ENCODE data around the gene FMN2.

FMN2 gene

GRCh38 chr1:240134596-240134995, 42.9 kb downstream of the FMN2 start:
- H3K36me3 ChIP-seq (ENCODE audit: control insufficient read depth in 4 of 4, insufficient read depth in 4 of 4, low read length in 3 of 4), result no peaks in the 10 kb centered on the region
- peaks cover 0 to 16% (median 0%) of the 10 kb centered on the region in 5 experiments for H3K27me3 ChIP-seq (replicated peaks in 2 of 5; ENCODE audit: control insufficient read depth in 4 of 5, insufficient read depth in 5 of 5, low read length in 4 of 5)
- ChIA-PET POLR2A (no interaction called here), CTCF (interaction anchor here (2.0 kb wide), 1 partner anchor 15 kb away, joined by 4 read pairs; no protein-coding TSS in a partner anchor)
- DNase-seq, result no peak
- H3K4me1 ChIP-seq (ENCODE audit: control extremely low read depth in 1 of 4, control insufficient read depth in 4 of 4, insufficient read depth in 4 of 4, low read length in 3 of 4), result no peaks in the 10 kb centered on the region
- H3K4me3 ChIP-seq (ENCODE audit: control insufficient read depth in 1 of 7, extremely low read depth in 1 of 7, insufficient read depth in 4 of 7, low read depth in 2 of 7, low read length in 6 of 7), result no peak overlapping the region
- H3K9me3 ChIP-seq (ENCODE audit: control extremely low read depth in 1 of 5, control insufficient read depth in 4 of 5, insufficient read depth in 2 of 5, low read depth in 1 of 5, low read length in 4 of 5), result no peaks in the 10 kb centered on the region
- no peak overlapping the region for H3K27ac ChIP-seq (ENCODE audit: insufficient read depth in 1 of 2, low read depth in 1 of 2, low read length in 2 of 2, poor library complexity in 1 of 2, severe bottlenecking in 2 of 2)
- WGBS (ENCODE audit: insufficient coverage), result 100% methylated on average over 2 of the region's 2 CpGs

GRCh38 chr1:240136402-240136801, 44.7 kb downstream of the FMN2 start:
- H3K4me1 ChIP-seq (ENCODE audit: control extremely low read depth in 1 of 4, control insufficient read depth in 4 of 4, insufficient read depth in 4 of 4, low read length in 3 of 4), result no peaks in the 10 kb centered on the region
- no peaks in the 10 kb centered on the region for H3K36me3 ChIP-seq (ENCODE audit: control insufficient read depth in 4 of 4, insufficient read depth in 4 of 4, low read length in 3 of 4)
- H3K27ac ChIP-seq (ENCODE audit: insufficient read depth in 1 of 2, low read depth in 1 of 2, low read length in 2 of 2, poor library complexity in 1 of 2, severe bottlenecking in 2 of 2), result no peak overlapping the region
- 80% methylated on average over 1 of the region's 3 CpGs for WGBS (ENCODE audit: insufficient coverage)
- peaks cover 0 to 20% (median 0%) of the 10 kb centered on the region in 5 experiments for H3K27me3 ChIP-seq (replicated peaks in 2 of 5; ENCODE audit: control insufficient read depth in 4 of 5, insufficient read depth in 5 of 5, low read length in 4 of 5)
- no peak overlapping the region for H3K4me3 ChIP-seq (ENCODE audit: control insufficient read depth in 1 of 7, extremely low read depth in 1 of 7, insufficient read depth in 4 of 7, low read depth in 2 of 7, low read length in 6 of 7)
- no peaks in the 10 kb centered on the region for H3K9me3 ChIP-seq (ENCODE audit: control extremely low read depth in 1 of 5, control insufficient read depth in 4 of 5, insufficient read depth in 2 of 5, low read depth in 1 of 5, low read length in 4 of 5)
- DNase-seq, result no peak
- POLR2A ChIA-PET, result no interaction called here
- CTCF ChIA-PET, result no interaction called here

- no peaks in the 10 kb centered on the region for H3K9me3 ChIP-seq (ENCODE audit: control extremely low read depth in 1 of 5, control insufficient read depth in 4 of 5, insufficient read depth in 2 of 5, low read depth in 1 of 5, low read length in 4 of 5)
- no peak overlapping the region for H3K4me3 ChIP-seq (ENCODE audit: control insufficient read depth in 1 of 7, extremely low read depth in 1 of 7, insufficient read depth in 4 of 7, low read depth in 2 of 7, low read length in 6 of 7)
- no peaks in the 10 kb centered on the region for H3K36me3 ChIP-seq (ENCODE audit: control insufficient read depth in 4 of 4, insufficient read depth in 4 of 4, low read length in 3 of 4)
- no peak for DNase-seq
- no peaks in the 10 kb centered on the region for H3K4me1 ChIP-seq (ENCODE audit: control extremely low read depth in 1 of 4, control insufficient read depth in 4 of 4, insufficient read depth in 4 of 4, low read length in 3 of 4)
- peaks cover 0 to 12% (median 0%) of the 10 kb centered on the region in 5 experiments for H3K27me3 ChIP-seq (replicated peaks in 2 of 5; ENCODE audit: control insufficient read depth in 4 of 5, insufficient read depth in 5 of 5, low read length in 4 of 5)
- H3K27ac ChIP-seq (ENCODE audit: insufficient read depth in 1 of 2, low read depth in 1 of 2, low read length in 2 of 2, poor library complexity in 1 of 2, severe bottlenecking in 2 of 2), result no peak overlapping the region
- 56% methylated on average over 2 of the region's 4 CpGs for WGBS (ENCODE audit: insufficient coverage)
- ChIA-PET CTCF (no interaction called here), POLR2A (no interaction called here)
Measured at GRCh38 chr1:240138867-240139266, 47.2 kb downstream of the FMN2 start.

GRCh38 chr1:240139511-240139910, 47.8 kb downstream of the FMN2 start:
- H3K9me3 ChIP-seq (ENCODE audit: control extremely low read depth in 1 of 5, control insufficient read depth in 4 of 5, insufficient read depth in 2 of 5, low read depth in 1 of 5, low read length in 4 of 5), result no peaks in the 10 kb centered on the region
- no peaks in the 10 kb centered on the region for H3K4me1 ChIP-seq (ENCODE audit: control extremely low read depth in 1 of 4, control insufficient read depth in 4 of 4, insufficient read depth in 4 of 4, low read length in 3 of 4)
- H3K27ac ChIP-seq (ENCODE audit: insufficient read depth in 1 of 2, low read depth in 1 of 2, low read length in 2 of 2, poor library complexity in 1 of 2, severe bottlenecking in 2 of 2), result no peak overlapping the region
- CTCF ChIA-PET, result interaction anchor here (0.6 kb wide), 1 partner anchor 114 kb away, joined by 3 read pairs; no protein-coding TSS in a partner anchor
- H3K27me3 ChIP-seq (replicated peaks in 2 of 5; ENCODE audit: control insufficient read depth in 4 of 5, insufficient read depth in 5 of 5, low read length in 4 of 5), result peaks cover 0 to 10% (median 0%) of the 10 kb centered on the region in 5 experiments
- POLR2A ChIA-PET, result no interaction called here
- H3K36me3 ChIP-seq (ENCODE audit: control insufficient read depth in 4 of 4, insufficient read depth in 4 of 4, low read length in 3 of 4), result no peaks in the 10 kb centered on the region
- WGBS (ENCODE audit: insufficient coverage), result 95% methylated on average over 5 of the region's 5 CpGs
- no peak for DNase-seq
- H3K4me3 ChIP-seq (ENCODE audit: control insufficient read depth in 1 of 7, extremely low read depth in 1 of 7, insufficient read depth in 4 of 7, low read depth in 2 of 7, low read length in 6 of 7), result no peak overlapping the region

GRCh38 chr1:240145120-240145519, 53.4 kb downstream of the FMN2 start:
- WGBS (ENCODE audit: insufficient coverage), result 95% methylated on average over 5 of the region's 14 CpGs
- H3K4me1 ChIP-seq (ENCODE audit: control extremely low read depth in 1 of 4, control insufficient read depth in 4 of 4, insufficient read depth in 4 of 4, low read length in 3 of 4), result no peaks in the 10 kb centered on the region
- no peaks in the 10 kb centered on the region for H3K36me3 ChIP-seq (ENCODE audit: control insufficient read depth in 4 of 4, insufficient read depth in 4 of 4, low read length in 3 of 4)
- peaks cover 0 to 3% (median 0%) of the 10 kb centered on the region in 5 experiments for H3K27me3 ChIP-seq (replicated peaks in 2 of 5; ENCODE audit: control insufficient read depth in 4 of 5, insufficient read depth in 5 of 5, low read length in 4 of 5)
- DNase-seq, result no peak
- H3K27ac ChIP-seq (ENCODE audit: insufficient read depth in 1 of 2, low read depth in 1 of 2, low read length in 2 of 2, poor library complexity in 1 of 2, severe bottlenecking in 2 of 2), result no peak overlapping the region
- H3K4me3 ChIP-seq (ENCODE audit: control insufficient read depth in 1 of 7, extremely low read depth in 1 of 7, insufficient read depth in 4 of 7, low read depth in 2 of 7, low read length in 6 of 7), result no peak overlapping the region
- H3K9me3 ChIP-seq (ENCODE audit: control extremely low read depth in 1 of 5, control insufficient read depth in 4 of 5, insufficient read depth in 2 of 5, low read depth in 1 of 5, low read length in 4 of 5), result no peaks in the 10 kb centered on the region
- POLR2A ChIA-PET, result no interaction called here
- CTCF ChIA-PET, result no interaction called here

GRCh38 chr1:240148333-240148732, 56.6 kb downstream of the FMN2 start:
- 100% methylated on average over 2 of the region's 2 CpGs for WGBS (ENCODE audit: insufficient coverage)
- Histone ChIP-seq H3K27me3 (replicated peaks in 2 of 5; ENCODE audit: control insufficient read depth in 4 of 5, insufficient read depth in 5 of 5, low read length in 4 of 5) (peaks cover 0 to 3% (median 0%) of the 10 kb centered on the region in 5 experiments), H3K4me3 (ENCODE audit: control insufficient read depth in 1 of 7, extremely low read depth in 1 of 7, insufficient read depth in 4 of 7, low read depth in 2 of 7, low read length in 6 of 7) (no peak overlapping the region), H3K9me3 (ENCODE audit: control extremely low read depth in 1 of 5, control insufficient read depth in 4 of 5, insufficient read depth in 2 of 5, low read depth in 1 of 5, low read length in 4 of 5) (no peaks in the 10 kb centered on the region), H3K4me1 (ENCODE audit: control extremely low read depth in 1 of 4, control insufficient read depth in 4 of 4, insufficient read depth in 4 of 4, low read length in 3 of 4) (peaks cover 0 to 9% (median 4%) of the 10 kb centered on the region in 4 experiments), H3K27ac (ENCODE audit: insufficient read depth in 1 of 2, low read depth in 1 of 2, low read length in 2 of 2, poor library complexity in 1 of 2, severe bottlenecking in 2 of 2) (no peak overlapping the region), H3K36me3 (ENCODE audit: control insufficient read depth in 4 of 4, insufficient read depth in 4 of 4, low read length in 3 of 4) (no peaks in the 10 kb centered on the region)
- CTCF ChIA-PET, result no interaction called here
- no peak for DNase-seq
- POLR2A ChIA-PET, result no interaction called here

- CTCF ChIA-PET, result interaction anchor here (0.8 to 2.3 kb wide), 6 partner anchors 9 to 148 kb away, joined by 4 to 7 read pairs (median 4); no protein-coding TSS in a partner anchor
Measured at GRCh38 chr1:240149484-240150094, 57.9 kb downstream of the FMN2 start.

More at GRCh38 chr1:240149484-240150094, 57.9 kb downstream of the FMN2 start:
- DNase-seq, result peak; percentile 17 to 40 (median 23)
- Histone ChIP-seq H3K27ac (ENCODE audit: insufficient read depth in 1 of 2, low read depth in 1 of 2, low read length in 2 of 2, poor library complexity in 1 of 2, severe bottlenecking in 2 of 2) (no peak overlapping the region), H3K4me1 (ENCODE audit: control extremely low read depth in 1 of 4, control insufficient read depth in 4 of 4, insufficient read depth in 4 of 4, low read length in 3 of 4) (peaks cover 0 to 9% (median 4%) of the 10 kb centered on the region in 4 experiments), H3K27me3 (replicated peaks in 2 of 5; ENCODE audit: control insufficient read depth in 4 of 5, insufficient read depth in 5 of 5, low read length in 4 of 5) (peaks cover 0 to 3% (median 0%) of the 10 kb centered on the region in 5 experiments), H3K4me3 (ENCODE audit: control insufficient read depth in 1 of 7, extremely low read depth in 1 of 7, insufficient read depth in 4 of 7, low read depth in 2 of 7, low read length in 6 of 7) (no peak overlapping the region), H3K36me3 (ENCODE audit: control insufficient read depth in 4 of 4, insufficient read depth in 4 of 4, low read length in 3 of 4) (no peaks in the 10 kb centered on the region), H3K9me3 (ENCODE audit: control extremely low read depth in 1 of 5, control insufficient read depth in 4 of 5, insufficient read depth in 2 of 5, low read depth in 1 of 5, low read length in 4 of 5) (no peaks in the 10 kb centered on the region)
- 0% methylated on average over 1 of the region's 3 CpGs for WGBS (ENCODE audit: insufficient coverage)
- POLR2A ChIA-PET, result no interaction called here
